ENCODE data around the gene DXO. TPM values are rescaled to one million over a fixed set of nuclear protein-coding genes. Genes with fewer than 3 reads are reported as not detected.

The DXO gene
- total and polyA plus RNA-seq, 8 donors = 16.2 to 28.3 (median 25.0) TPM

- Histone ChIP-seq H3K27ac (peak overlapping the region; percentile 59 to 66), H3K36me3 (no peaks in the 10 kb centered on the region), H3K4me3 (peak overlapping the region; percentile 18 to 44), H3K9me3 (no peaks in the 10 kb centered on the region), H3K4me1 (peaks cover 0 to 18% of the 10 kb centered on the region in 2 donors), H3K27me3 (no peaks in the 10 kb centered on the region)
- intact Hi-C loops (cut with DNase I) = no loop called here
- ATAC-seq (peak; percentile 24), DNase-seq (no peak)
- TF ChIP-seq CTCF (IDR thresholded peaks at IDR 0.05) = no peak
Observed at GRCh38 chr6:31927863-31928671, 43.9 kb downstream of the DXO start.

DNA sequence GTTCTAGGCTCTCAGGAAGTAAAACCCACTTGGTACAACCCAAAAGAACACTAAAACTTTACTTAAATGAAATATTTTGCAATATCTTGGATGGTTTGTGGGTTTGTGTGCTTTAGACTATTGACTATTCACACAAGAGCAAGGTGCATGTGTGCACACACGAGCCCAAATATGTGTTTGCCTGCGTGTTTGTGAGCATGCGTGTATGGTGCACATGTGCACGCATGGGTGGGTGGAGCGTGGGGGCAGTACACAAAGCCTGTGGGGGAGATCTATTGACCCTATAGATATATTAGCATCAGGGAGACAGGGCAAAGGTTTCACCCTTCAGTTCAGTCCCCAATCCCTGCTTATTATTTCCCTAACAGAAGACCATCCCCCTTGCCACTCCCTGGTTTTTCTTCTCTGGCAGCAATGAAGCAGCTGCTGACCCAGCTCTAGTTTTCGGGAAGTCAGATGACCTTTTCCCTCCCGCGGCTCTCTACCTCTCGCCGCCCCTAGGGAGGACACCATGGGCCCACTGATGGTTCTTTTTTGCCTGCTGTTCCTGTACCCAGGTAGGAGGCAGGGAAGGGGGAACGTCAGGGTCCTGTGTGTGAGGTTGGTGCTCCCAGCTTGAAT, 44.6 kb downstream of the DXO start, which contains the start of gene C2:
Gene C2 (plus strand): TSS at position 476 of the 621 bp plus-strand sequence. CDS start 36 bp downstream, at position 512.
- H3K27ac ChIP-seq = peak within 1 kb of the TSS; percentile 59 to 66
- no peak for TF ChIP-seq CTCF (IDR thresholded peaks at IDR 0.05)

DNA sequence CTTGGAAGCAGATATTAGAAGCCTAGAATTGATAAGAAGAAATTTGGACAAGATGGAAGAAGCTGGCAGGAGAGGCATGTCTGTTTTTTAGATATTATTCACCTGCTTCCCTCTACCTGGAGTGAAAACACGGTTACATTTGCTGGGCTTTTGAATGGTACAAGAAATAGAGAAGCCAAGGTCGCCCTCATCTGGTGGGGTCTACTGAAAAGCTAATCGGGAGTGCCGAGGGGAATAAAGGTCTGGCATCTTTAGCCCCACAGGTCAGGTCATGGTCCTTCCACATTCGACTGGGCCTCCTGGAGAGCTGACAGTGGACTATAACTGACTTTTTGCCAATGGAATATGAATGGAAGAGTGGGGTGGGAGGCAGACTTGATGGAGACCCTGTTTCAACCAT, 49.0 kb downstream of the DXO start:
- peak in 1 of 2 donors; percentile 14 for TF ChIP-seq CTCF (IDR thresholded peaks at IDR 0.05)
- DNase-seq = no peak
- H3K27me3 ChIP-seq = no peaks in the 10 kb centered on the region
- no peak overlapping the region for H3K4me3 ChIP-seq
- H3K4me1 ChIP-seq = peaks cover 0 to 16% of the 10 kb centered on the region in 2 donors
- intact Hi-C loops (cut with DNase I) = no loop called here
- no peak overlapping the region for H3K27ac ChIP-seq
- H3K9me3 ChIP-seq = no peaks in the 10 kb centered on the region
- ATAC-seq = peak; percentile 12
- H3K36me3 ChIP-seq = no peaks in the 10 kb centered on the region

More for the DNA sequence above, 44.6 kb downstream of the DXO start, which contains the start of gene C2:
- peaks cover 0 to 18% of the 10 kb centered on the region in 2 donors for H3K4me1 ChIP-seq
- H3K36me3 ChIP-seq = no peaks in the 10 kb centered on the region
- peak; percentile 74 for ATAC-seq
- peak in 1 of 4 donors; percentile 40 for DNase-seq
- no peaks in the 10 kb centered on the region for H3K27me3 ChIP-seq
- peak within 1 kb of the TSS; percentile 18 to 44 for H3K4me3 ChIP-seq
- intact Hi-C loops (cut with DNase I) = no loop called here
- H3K9me3 ChIP-seq = no peaks in the 10 kb centered on the region

DNA sequence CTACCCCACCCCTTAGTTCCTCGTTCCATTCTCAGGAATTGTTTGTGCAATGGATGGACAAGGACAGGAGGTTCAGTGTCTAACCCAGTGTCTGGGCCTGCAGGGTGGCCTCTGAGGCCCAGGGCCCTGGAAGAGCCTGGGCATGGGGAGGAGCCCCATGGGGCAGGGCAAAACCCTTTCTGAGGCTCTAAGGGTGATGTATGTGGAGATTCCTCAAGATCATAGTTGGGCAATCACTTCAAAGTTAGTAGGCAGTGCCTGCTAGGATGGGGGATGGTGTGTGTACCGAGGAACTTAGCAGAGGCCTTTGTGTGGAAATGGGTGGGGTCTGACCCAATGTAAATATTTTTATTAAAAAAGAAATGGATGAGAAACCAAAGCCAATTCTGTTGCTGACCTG, 51.1 kb downstream of the DXO start:
- no peaks in the 10 kb centered on the region for H3K27me3 ChIP-seq
- DNase-seq = no peak
- no peaks in the 10 kb centered on the region for H3K36me3 ChIP-seq
- H3K4me1 ChIP-seq = peaks cover 0 to 11% of the 10 kb centered on the region in 2 donors
- ATAC-seq = peak; percentile 91
- TF ChIP-seq CTCF (IDR thresholded peaks at IDR 0.05) = no peak
- intact Hi-C loops (cut with DNase I) = no loop called here
- H3K4me3 ChIP-seq = no peak overlapping the region
- H3K9me3 ChIP-seq = no peaks in the 10 kb centered on the region
- H3K27ac ChIP-seq = peak overlapping the region in 1 of 2 donors; percentile 35

Small RNA genes within 50 kb of the gene (microRNA-seq; reads per million reads assigned to microRNA genes)
- 0 to 0.50 reads per million in 2 donors for gene MIR1236

Other genes with a start within 250 kb of the DXO start
Only the 30 nearest of the 33 such genes appear.
- 10 to 100 TPM in 1 of 2 donors, 1 to 10 TPM in 1; 9.7 to 20.0 TPM for gene MSH5, start 232.1 kb downstream of the DXO start, total RNA-seq
- gene MSH5, start 232.1 kb downstream of the DXO start, polyA plus RNA-seq (ENCODE audit: insufficient read length in 6 of 6) = 10 to 100 TPM; 34.4 to 49.8 (median 39.1) TPM
- gene SAPCD1, start 209.5 kb downstream of the DXO start, total RNA-seq = 1 to 10 TPM; 1.3 to 3.9 TPM
- 10 to 100 TPM in 2 of 6 donors, 1 to 10 TPM in 4; 6.5 to 11.1 (median 8.2) TPM for gene SAPCD1, start 209.5 kb downstream of the DXO start, polyA plus RNA-seq (ENCODE audit: insufficient read length in 6 of 6)
- gene VWA7, start 194.8 kb downstream of the DXO start, total RNA-seq = 1 to 10 TPM; 4.6 to 5.0 TPM
- 1 to 10 TPM; 1.4 to 3.8 (median 2.2) TPM for gene VWA7, start 194.8 kb downstream of the DXO start, polyA plus RNA-seq (ENCODE audit: insufficient read length in 6 of 6)
- gene VARS1, start 176.4 kb downstream of the DXO start, total RNA-seq = 100 to 1,000 TPM in 1 of 2 donors, 10 to 100 TPM in 1; 43.6 to 103 TPM
- 10 to 100 TPM; 38.4 to 61.7 (median 46.6) TPM for gene VARS1, start 176.4 kb downstream of the DXO start, polyA plus RNA-seq (ENCODE audit: insufficient read length in 6 of 6)
- 10 to 100 TPM; 38.7 to 51.5 TPM for gene LSM2, start 165.2 kb downstream of the DXO start, total RNA-seq
- gene LSM2, start 165.2 kb downstream of the DXO start, polyA plus RNA-seq (ENCODE audit: insufficient read length in 6 of 6) = 10 to 100 TPM; 79.4 to 88.5 (median 83.6) TPM
- 1 to 10 TPM in 1 of 2 donors, under 1 TPM in 1; 0.99 to 1.2 TPM for gene HSPA1L, start 156.9 kb downstream of the DXO start, total RNA-seq
- gene HSPA1L, start 156.9 kb downstream of the DXO start, polyA plus RNA-seq (ENCODE audit: insufficient read length in 6 of 6) = 1 to 10 TPM; 2.8 to 4.4 (median 3.4) TPM
- 100 to 1,000 TPM; 155 to 205 TPM for gene HSPA1A, start 156.6 kb downstream of the DXO start, total RNA-seq
- 100 to 1,000 TPM in 2 of 6 donors, 10 to 100 TPM in 4; 64.3 to 124 (median 78.3) TPM for gene HSPA1A, start 156.6 kb downstream of the DXO start, polyA plus RNA-seq (ENCODE audit: insufficient read length in 6 of 6)
- 100 to 1,000 TPM; 104 to 180 TPM for gene HSPA1B, start 144.4 kb downstream of the DXO start, total RNA-seq
- gene HSPA1B, start 144.4 kb downstream of the DXO start, polyA plus RNA-seq (ENCODE audit: insufficient read length in 6 of 6) = 100 to 1,000 TPM in 2 of 6 donors, 10 to 100 TPM in 4; 66.6 to 125 (median 89.1) TPM
- gene NEU1, start 109.3 kb downstream of the DXO start, total RNA-seq = 100 to 1,000 TPM in 1 of 2 donors, 10 to 100 TPM in 1; 90.4 to 106 TPM
- 10 to 100 TPM; 25.7 to 29.8 (median 29.3) TPM for gene NEU1, start 109.3 kb downstream of the DXO start, polyA plus RNA-seq (ENCODE audit: insufficient read length in 6 of 6)
- gene SLC44A4, start 93.1 kb downstream of the DXO start, total RNA-seq = 10 to 100 TPM; 37.5 to 78.8 TPM
- 10 to 100 TPM in 5 of 6 donors, 1 to 10 TPM in 1; 9.6 to 22.9 (median 18.7) TPM for gene SLC44A4, start 93.1 kb downstream of the DXO start, polyA plus RNA-seq (ENCODE audit: insufficient read length in 6 of 6)
- gene EHMT2, start 74.4 kb downstream of the DXO start, total RNA-seq = 10 to 100 TPM; 41.0 to 42.3 TPM
- gene EHMT2, start 74.4 kb downstream of the DXO start, polyA plus RNA-seq (ENCODE audit: insufficient read length in 6 of 6) = 10 to 100 TPM; 66.3 to 85.0 (median 77.4) TPM
- gene ZBTB12, start 70.1 kb downstream of the DXO start, total RNA-seq = 1 to 10 TPM; 4.8 to 6.5 TPM
- gene ZBTB12, start 70.1 kb downstream of the DXO start, polyA plus RNA-seq (ENCODE audit: insufficient read length in 6 of 6) = 10 to 100 TPM; 20.7 to 23.4 (median 22.9) TPM
- gene C2, start 44.4 kb downstream of the DXO start, total RNA-seq = 100 to 1,000 TPM; 181 to 192 TPM
- gene C2, start 44.4 kb downstream of the DXO start, polyA plus RNA-seq (ENCODE audit: insufficient read length in 6 of 6) = 1 to 10 TPM; 3.3 to 7.6 (median 4.9) TPM
- gene CFB, start 26.0 kb downstream of the DXO start, total RNA-seq = 100 to 1,000 TPM in 1 of 2 donors, 10 to 100 TPM in 1; 69.1 to 131 TPM
- gene CFB, start 26.0 kb downstream of the DXO start, polyA plus RNA-seq (ENCODE audit: insufficient read length in 6 of 6) = 1 to 10 TPM; 1.7 to 6.9 (median 3.0) TPM
- 10 to 100 TPM; 42.9 to 56.2 TPM for gene NELFE, start 13.2 kb downstream of the DXO start, total RNA-seq
- gene NELFE, start 13.2 kb downstream of the DXO start, polyA plus RNA-seq (ENCODE audit: insufficient read length in 6 of 6) = 10 to 100 TPM; 77.9 to 93.0 (median 82.9) TPM
- gene SKIC2, start 13.0 kb downstream of the DXO start, total RNA-seq = 10 to 100 TPM; 65.4 to 67.9 TPM
- gene SKIC2, start 13.0 kb downstream of the DXO start, polyA plus RNA-seq (ENCODE audit: insufficient read length in 6 of 6) = 10 to 100 TPM; 39.1 to 50.8 (median 42.2) TPM
- gene C4A, start 9.9 kb upstream of the DXO start, total RNA-seq = 100 to 1,000 TPM in 1 of 2 donors, 10 to 100 TPM in 1; 95.5 to 124 TPM
- gene C4A, start 9.9 kb upstream of the DXO start, polyA plus RNA-seq (ENCODE audit: insufficient read length in 6 of 6) = 10 to 100 TPM in 2 of 6 donors, 1 to 10 TPM in 4; 5.9 to 20.7 (median 7.4) TPM
- 100 to 1,000 TPM in 1 of 2 donors, 10 to 100 TPM in 1; 81.3 to 101 TPM for gene C4B, start 42.7 kb upstream of the DXO start, total RNA-seq
- 10 to 100 TPM in 4 of 6 donors, 1 to 10 TPM in 2; 8.2 to 19.8 (median 11.8) TPM for gene C4B, start 42.7 kb upstream of the DXO start, polyA plus RNA-seq (ENCODE audit: insufficient read length in 6 of 6)
- under 1 TPM; 0.23 to 0.47 TPM for gene CYP21A2, start 66.3 kb upstream of the DXO start, total RNA-seq
- gene CYP21A2, start 66.3 kb upstream of the DXO start, polyA plus RNA-seq (ENCODE audit: insufficient read length in 6 of 6) = 1 to 10 TPM in 2 of 6 donors, under 1 TPM in 4; 0.65 to 1.6 (median 0.88) TPM
- gene TNXB, start 137.2 kb upstream of the DXO start, total RNA-seq = 10 to 100 TPM; 44.8 to 78.4 TPM
- 10 to 100 TPM; 10.0 to 22.9 (median 15.5) TPM for gene TNXB, start 137.2 kb upstream of the DXO start, polyA plus RNA-seq (ENCODE audit: insufficient read length in 6 of 6)
- 10 to 100 TPM; 70.7 to 72.1 TPM for gene ATF6B, start 156.1 kb upstream of the DXO start, total RNA-seq
- 10 to 100 TPM; 81.5 to 95.8 (median 90.4) TPM for gene ATF6B, start 156.1 kb upstream of the DXO start, polyA plus RNA-seq (ENCODE audit: insufficient read length in 6 of 6)
- gene FKBPL, start 158.2 kb upstream of the DXO start, total RNA-seq = 1 to 10 TPM; 3.6 to 5.3 TPM
- gene FKBPL, start 158.2 kb upstream of the DXO start, polyA plus RNA-seq (ENCODE audit: insufficient read length in 6 of 6) = 1 to 10 TPM; 5.6 to 7.8 (median 6.8) TPM
- gene PRRT1, start 179.8 kb upstream of the DXO start, total RNA-seq = 1 to 10 TPM; 1.0 to 1.6 TPM
- gene PRRT1, start 179.8 kb upstream of the DXO start, polyA plus RNA-seq (ENCODE audit: insufficient read length in 6 of 6) = 1 to 10 TPM in 4 of 6 donors, under 1 TPM in 2; 0.80 to 1.9 (median 1.3) TPM
- gene PPT2, start 182.0 kb upstream of the DXO start, total RNA-seq = 10 to 100 TPM in 1 of 2 donors, 1 to 10 TPM in 1; 8.9 to 17.9 TPM
- gene PPT2, start 182.0 kb upstream of the DXO start, polyA plus RNA-seq (ENCODE audit: insufficient read length in 6 of 6) = 10 to 100 TPM; 23.2 to 32.5 (median 28.1) TPM
- 10 to 100 TPM in 1 of 2 donors, 1 to 10 TPM in 1; 8.1 to 10.1 TPM for gene EGFL8, start 192.5 kb upstream of the DXO start, total RNA-seq
- gene EGFL8, start 192.5 kb upstream of the DXO start, polyA plus RNA-seq (ENCODE audit: insufficient read length in 6 of 6) = 10 to 100 TPM; 20.1 to 35.2 (median 27.8) TPM
- 10 to 100 TPM; 55.5 to 61.2 TPM for gene AGPAT1, start 203.9 kb upstream of the DXO start, total RNA-seq
- 10 to 100 TPM; 68.0 to 78.4 (median 71.9) TPM for gene AGPAT1, start 203.9 kb upstream of the DXO start, polyA plus RNA-seq (ENCODE audit: insufficient read length in 6 of 6)
- 10 to 100 TPM; 43.9 to 65.7 TPM for gene RNF5, start 206.3 kb upstream of the DXO start, total RNA-seq
- 10 to 100 TPM; 59.9 to 81.5 (median 71.4) TPM for gene RNF5, start 206.3 kb upstream of the DXO start, polyA plus RNA-seq (ENCODE audit: insufficient read length in 6 of 6)
- 100 to 1,000 TPM; 221 to 616 TPM for gene AGER, start 212.1 kb upstream of the DXO start, total RNA-seq
- gene AGER, start 212.1 kb upstream of the DXO start, polyA plus RNA-seq (ENCODE audit: insufficient read length in 6 of 6) = 100 to 1,000 TPM in 1 of 6 donors, 10 to 100 TPM in 5; 68.0 to 105 (median 83.3) TPM
- gene PBX2, start 218.1 kb upstream of the DXO start, total RNA-seq = 10 to 100 TPM; 91.0 to 99.1 TPM
- 100 to 1,000 TPM; 158 to 174 (median 166) TPM for gene PBX2, start 218.1 kb upstream of the DXO start, polyA plus RNA-seq (ENCODE audit: insufficient read length in 6 of 6)
- 10 to 100 TPM; 24.4 to 81.7 TPM for gene GPSM3, start 220.5 kb upstream of the DXO start, total RNA-seq
- gene GPSM3, start 220.5 kb upstream of the DXO start, polyA plus RNA-seq (ENCODE audit: insufficient read length in 6 of 6) = 10 to 100 TPM; 15.9 to 21.3 (median 18.6) TPM